ENCODE data around the gene KRT40. TPM values are rescaled to one million over a fixed set of nuclear protein-coding genes. Genes with fewer than 3 reads are reported as not detected.

The KRT40 gene
- not detected for total RNA-seq

DNA sequence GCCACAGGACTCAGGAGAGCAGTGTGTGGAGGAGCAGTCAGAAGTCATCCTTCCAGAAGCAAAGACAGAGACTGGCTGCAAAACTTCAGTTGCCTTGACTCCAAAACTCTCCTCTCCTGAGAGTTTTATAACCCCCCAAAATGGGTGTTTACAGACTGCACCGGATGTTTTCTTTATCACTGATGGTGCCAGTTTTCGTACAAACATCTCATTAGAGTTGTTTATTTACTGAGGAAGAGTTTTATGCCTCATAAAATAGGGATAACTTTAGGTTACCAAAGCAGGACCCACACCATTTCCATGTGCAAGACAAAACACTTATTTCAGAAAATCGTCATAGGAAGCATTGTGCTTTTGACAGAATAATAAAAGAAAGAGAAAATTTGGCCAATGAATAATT is at the start of gene KRT40:
KRT40 (minus strand) TSS at position 101 of the 400 bp plus-strand sequence; CDS start at position 48, 53 bp downstream.
- Mint-ChIP-seq H3K4me1 (no peaks in the 10 kb centered on the region), H3K27me3 (peaks cover 25% of the 10 kb centered on the region), H3K36me3 (ENCODE audit: low read depth) (no peaks in the 10 kb centered on the region), H3K27ac (no peak within 1 kb of the TSS), H3K4me3 (no peak within 1 kb of the TSS), H3K9me3 (no peaks in the 10 kb centered on the region)
- ATAC-seq (replicated peaks): no peak

- no peaks in the 10 kb centered on the region for H3K36me3 Mint-ChIP-seq (ENCODE audit: low read depth)
- H3K9me3 Mint-ChIP-seq: no peaks in the 10 kb centered on the region
- no peak within 1 kb of the TSS for H3K27ac Mint-ChIP-seq
- H3K27me3 Mint-ChIP-seq: peaks cover 29% of the 10 kb centered on the region
- H3K4me1 Mint-ChIP-seq: no peaks in the 10 kb centered on the region
- no peak within 1 kb of the TSS for H3K4me3 Mint-ChIP-seq
- no peak for ATAC-seq (replicated peaks)
These were observed 45.6 kb upstream of the KRT40 start, which contains the start of gene KRTAP1-4 for GRCh38 chr17:41029633-41030245. KRTAP1-4 (minus strand) TSS chr17:41030195; CDS start chr17:41030078, 117 bp downstream.

DNA sequence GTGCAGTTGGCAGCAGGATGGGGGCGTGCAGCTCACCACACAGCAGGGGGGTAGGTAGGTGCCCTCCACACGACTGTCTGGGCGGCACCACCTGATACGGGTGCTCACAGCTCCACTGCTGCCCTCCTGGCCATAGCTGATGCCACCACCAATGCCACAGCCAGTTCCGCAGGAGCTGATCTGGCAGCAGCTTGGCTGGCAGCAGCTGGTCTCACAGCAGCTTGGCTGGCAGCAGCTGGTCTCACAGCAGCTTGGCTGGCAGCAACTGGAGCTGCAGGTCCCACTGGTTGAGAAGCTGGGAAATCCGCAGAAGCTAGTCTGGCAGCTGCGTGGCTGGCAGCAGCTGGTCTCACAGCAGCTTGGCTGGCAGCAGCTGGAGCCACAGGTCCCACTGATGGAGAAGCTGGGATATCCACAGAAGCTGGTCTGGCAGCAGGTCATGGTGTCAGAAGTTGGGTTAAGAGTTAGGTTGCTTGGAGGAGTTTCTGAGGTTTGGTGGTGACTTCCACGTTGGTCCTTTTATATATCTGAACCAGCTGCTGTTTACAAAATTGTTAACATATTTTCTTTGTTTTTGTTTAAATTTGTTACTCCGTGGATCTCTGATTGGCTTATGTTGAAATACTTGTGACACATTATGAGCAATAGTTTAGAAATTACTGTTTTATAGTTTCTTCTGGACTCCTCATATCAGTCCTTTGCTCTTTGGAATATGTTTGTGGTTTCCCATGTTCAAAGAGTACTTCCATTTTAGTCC is 42.8 kb upstream of the KRT40 start, which contains the start of gene KRTAP1-5:
KRTAP1-5 (minus strand) TSS at position 494 of the 757 bp plus-strand sequence; CDS start at position 441, 53 bp downstream.
- Mint-ChIP-seq H3K36me3 (ENCODE audit: low read depth) (no peaks in the 10 kb centered on the region), H3K27me3 (peaks cover 33% of the 10 kb centered on the region), H3K27ac (no peak within 1 kb of the TSS), H3K4me3 (no peak within 1 kb of the TSS), H3K9me3 (no peaks in the 10 kb centered on the region), H3K4me1 (no peaks in the 10 kb centered on the region)
- ATAC-seq (replicated peaks): peak; percentile 21

GRCh38 chr17:41024697-41025096 is 40.6 kb upstream of the KRT40 start:
- Mint-ChIP-seq H3K9me3 (no peaks in the 10 kb centered on the region), H3K36me3 (ENCODE audit: low read depth) (no peaks in the 10 kb centered on the region), H3K27me3 (peaks cover 19% of the 10 kb centered on the region), H3K4me1 (no peaks in the 10 kb centered on the region), H3K4me3 (no peak overlapping the region), H3K27ac (no peak overlapping the region)
- no peak for ATAC-seq (replicated peaks)

GRCh38 chr17:41020336-41020735 is 36.2 kb upstream of the KRT40 start:
- Mint-ChIP-seq H3K9me3 (no peaks in the 10 kb centered on the region), H3K27me3 (peaks cover 16% of the 10 kb centered on the region), H3K36me3 (ENCODE audit: low read depth) (no peaks in the 10 kb centered on the region), H3K27ac (no peak overlapping the region), H3K4me3 (no peak overlapping the region), H3K4me1 (no peaks in the 10 kb centered on the region)
- no peak for ATAC-seq (replicated peaks)

DNA sequence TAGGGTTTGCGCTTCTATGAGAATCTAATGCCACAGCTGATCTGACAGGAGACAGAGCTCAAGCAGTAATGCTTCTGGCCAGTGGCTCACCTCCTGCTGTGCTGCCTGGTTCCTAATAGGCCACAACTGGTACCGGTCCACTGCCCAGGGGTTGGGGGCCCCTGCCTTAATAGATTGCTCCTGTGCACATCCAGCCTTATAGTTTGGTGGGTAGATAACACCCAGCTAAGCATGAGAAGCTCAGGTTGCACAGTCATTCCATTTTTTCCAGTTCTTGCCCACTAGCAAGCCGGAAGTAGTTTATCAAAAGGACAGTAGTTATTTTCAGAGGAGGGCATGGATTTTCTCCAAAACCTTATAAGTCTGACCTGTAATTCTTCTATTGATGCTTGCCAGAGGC is 35.3 kb upstream of the KRT40 start:
- Mint-ChIP-seq H3K4me1 (no peaks in the 10 kb centered on the region), H3K27ac (no peak overlapping the region), H3K4me3 (no peak overlapping the region), H3K27me3 (peaks cover 13% of the 10 kb centered on the region), H3K9me3 (no peaks in the 10 kb centered on the region), H3K36me3 (ENCODE audit: low read depth) (no peaks in the 10 kb centered on the region)
- no peak for ATAC-seq (replicated peaks)

GRCh38 chr17:41018541-41018940 is 34.4 kb upstream of the KRT40 start:
- ATAC-seq (replicated peaks): no peak
- Mint-ChIP-seq H3K4me1 (no peaks in the 10 kb centered on the region), H3K27me3 (peaks cover 13% of the 10 kb centered on the region), H3K4me3 (no peak overlapping the region), H3K27ac (no peak overlapping the region), H3K9me3 (no peaks in the 10 kb centered on the region), H3K36me3 (ENCODE audit: low read depth) (no peaks in the 10 kb centered on the region)

DNA sequence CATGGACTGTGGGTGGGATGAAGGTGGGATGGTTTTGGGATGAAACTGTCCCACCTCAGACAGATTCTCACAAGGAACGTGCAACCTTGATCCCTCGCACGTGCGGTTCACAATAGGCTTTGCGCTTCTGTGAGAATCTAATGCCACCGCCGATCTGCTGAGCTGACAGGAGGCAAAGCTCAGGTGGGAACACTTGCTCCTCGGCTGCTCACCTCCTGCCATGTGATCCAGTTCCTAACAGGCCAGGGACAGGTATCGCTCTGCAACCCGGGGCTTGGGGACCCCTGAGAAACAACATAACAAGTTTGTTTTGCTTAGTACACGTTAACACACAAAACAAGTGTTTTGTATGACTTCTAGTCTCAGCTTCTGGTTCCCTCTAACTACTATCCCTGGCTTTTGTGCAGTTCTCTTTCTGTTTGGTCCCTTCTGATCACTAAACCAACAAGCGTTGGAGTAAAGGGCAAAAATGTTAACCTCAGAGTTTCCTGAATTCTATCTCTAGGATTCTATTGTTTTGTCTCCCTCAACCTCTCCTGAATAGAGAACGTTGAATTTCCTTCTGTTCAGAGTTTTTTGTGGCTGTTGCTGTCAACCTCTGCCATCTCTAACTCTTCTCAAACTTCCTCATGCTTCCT is 32.6 kb upstream of the KRT40 start:
- no peaks in the 10 kb centered on the region for H3K9me3 Mint-ChIP-seq
- H3K36me3 Mint-ChIP-seq (ENCODE audit: low read depth): no peaks in the 10 kb centered on the region
- H3K4me3 Mint-ChIP-seq: no peak overlapping the region
- ATAC-seq (replicated peaks): no peak
- H3K27ac Mint-ChIP-seq: no peak overlapping the region
- no peaks in the 10 kb centered on the region for H3K4me1 Mint-ChIP-seq
- peaks cover 8% of the 10 kb centered on the region for H3K27me3 Mint-ChIP-seq

DNA sequence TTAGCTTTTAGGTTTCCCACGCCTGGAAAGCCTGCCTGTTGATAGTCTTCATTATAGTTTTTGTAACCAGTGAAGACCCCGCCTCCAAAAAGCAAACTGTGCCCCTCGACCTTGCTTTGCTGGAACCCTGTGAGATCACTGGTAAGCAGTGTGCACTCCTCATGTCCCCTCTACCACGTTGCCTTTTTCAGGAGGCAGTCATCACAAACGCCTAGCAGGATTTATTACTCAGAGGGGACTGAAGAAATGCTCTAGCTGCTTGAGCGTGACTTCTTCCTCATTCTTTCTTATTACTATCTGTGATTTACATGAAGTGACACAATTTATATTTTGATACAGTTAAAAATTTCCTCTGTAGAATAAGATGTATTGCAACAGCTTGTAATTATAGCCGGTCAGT is 31.3 kb upstream of the KRT40 start:
- Mint-ChIP-seq H3K9me3 (no peaks in the 10 kb centered on the region), H3K27me3 (peaks cover 8% of the 10 kb centered on the region), H3K4me3 (no peak overlapping the region), H3K27ac (no peak overlapping the region), H3K36me3 (ENCODE audit: low read depth) (no peaks in the 10 kb centered on the region), H3K4me1 (no peaks in the 10 kb centered on the region)
- no peak for ATAC-seq (replicated peaks)

- Mint-ChIP-seq H3K27ac (no peak overlapping the region), H3K4me1 (no peaks in the 10 kb centered on the region), H3K9me3 (no peaks in the 10 kb centered on the region), H3K4me3 (no peak overlapping the region), H3K27me3 (peaks cover 8% of the 10 kb centered on the region), H3K36me3 (ENCODE audit: low read depth) (no peaks in the 10 kb centered on the region)
- ATAC-seq (replicated peaks): no peak
These were observed 29.5 kb upstream of the KRT40 start for GRCh38 chr17:41013606-41014005.

- H3K36me3 Mint-ChIP-seq (ENCODE audit: low read depth): no peaks in the 10 kb centered on the region
- no peaks in the 10 kb centered on the region for H3K9me3 Mint-ChIP-seq
- ATAC-seq (replicated peaks): no peak
- no peak overlapping the region for H3K4me3 Mint-ChIP-seq
- H3K4me1 Mint-ChIP-seq: no peaks in the 10 kb centered on the region
- H3K27ac Mint-ChIP-seq: no peak overlapping the region
- peaks cover 8% of the 10 kb centered on the region for H3K27me3 Mint-ChIP-seq
These were observed 29.1 kb upstream of the KRT40 start for GRCh38 chr17:41013181-41013580.

DNA sequence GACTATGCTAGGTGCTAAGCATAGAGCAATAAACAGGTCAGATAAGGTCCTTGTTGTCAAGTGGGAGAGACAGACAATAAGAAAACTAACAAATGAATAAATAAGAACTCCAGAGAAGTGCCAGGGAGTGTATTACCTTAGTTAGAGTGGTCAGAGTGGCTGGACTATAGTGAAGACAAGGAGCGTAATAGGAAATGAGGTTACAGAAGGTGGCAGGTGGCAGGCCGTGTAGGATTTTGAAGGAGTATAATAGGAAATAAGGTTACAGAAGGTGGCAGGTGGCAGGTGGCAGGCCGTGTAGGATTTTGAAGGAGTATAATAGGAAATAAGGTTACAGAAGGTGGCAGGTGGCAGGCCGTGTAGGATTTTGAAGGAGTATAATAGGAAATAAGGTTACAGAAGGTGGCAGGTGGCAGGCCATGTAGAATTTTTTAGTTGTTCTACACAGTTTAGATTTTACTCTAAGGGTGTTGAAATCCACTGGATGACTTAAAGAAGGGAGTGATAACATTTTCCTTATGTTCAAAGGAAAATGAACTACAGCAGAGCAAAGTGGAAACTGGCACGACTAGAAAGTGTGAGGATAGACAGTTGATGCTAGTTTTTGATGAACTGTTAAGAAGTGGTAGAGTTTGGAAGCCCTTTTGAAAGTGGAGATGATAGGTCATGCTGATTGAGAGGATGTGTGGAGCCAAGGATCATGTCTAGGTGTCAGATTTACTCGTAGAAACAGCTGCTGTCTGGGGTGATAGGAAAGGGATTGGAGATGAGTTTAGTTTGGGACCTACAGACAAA is 28.4 kb upstream of the KRT40 start:
- no peaks in the 10 kb centered on the region for H3K4me1 Mint-ChIP-seq

GRCh38 chr17:41010441-41010840 is 26.3 kb upstream of the KRT40 start:
- Mint-ChIP-seq H3K9me3 (no peaks in the 10 kb centered on the region), H3K27ac (no peak overlapping the region), H3K4me1 (no peaks in the 10 kb centered on the region), H3K4me3 (no peak overlapping the region), H3K36me3 (ENCODE audit: low read depth) (no peaks in the 10 kb centered on the region), H3K27me3 (peaks cover under 1% of the 10 kb centered on the region)
- ATAC-seq (replicated peaks): no peak

More for the DNA sequence above, 28.4 kb upstream of the KRT40 start:
- Mint-ChIP-seq H3K27me3 (peaks cover 8% of the 10 kb centered on the region), H3K4me3 (no peak overlapping the region), H3K36me3 (ENCODE audit: low read depth) (no peaks in the 10 kb centered on the region), H3K27ac (no peak overlapping the region), H3K9me3 (no peaks in the 10 kb centered on the region)
- ATAC-seq (replicated peaks): no peak

- H3K27me3 Mint-ChIP-seq: no peaks in the 10 kb centered on the region
- ATAC-seq (replicated peaks): no peak
- no peak overlapping the region for H3K4me3 Mint-ChIP-seq
- no peaks in the 10 kb centered on the region for H3K9me3 Mint-ChIP-seq
- H3K27ac Mint-ChIP-seq: no peak overlapping the region
- no peaks in the 10 kb centered on the region for H3K4me1 Mint-ChIP-seq
- no peaks in the 10 kb centered on the region for H3K36me3 Mint-ChIP-seq (ENCODE audit: low read depth)
These were observed 25.8 kb upstream of the KRT40 start for GRCh38 chr17:41009936-41010335.
